Fibroblast of peridontal ligament (primary cell): Measurements from ENCODE around the gene PTPN23.
"Not testable (repeated sequence)": the region's sequence is repeated elsewhere in the genome, so short reads cannot be mapped to it uniquely, and the experiment has no call there.

Source experiments
- DNase-seq: peaks from one replicate; pipeline ENCODE4 v3.0.0-alpha.2; 2010; ENCODE audit errors: extremely low read depth

PTPN23 gene

DNA sequence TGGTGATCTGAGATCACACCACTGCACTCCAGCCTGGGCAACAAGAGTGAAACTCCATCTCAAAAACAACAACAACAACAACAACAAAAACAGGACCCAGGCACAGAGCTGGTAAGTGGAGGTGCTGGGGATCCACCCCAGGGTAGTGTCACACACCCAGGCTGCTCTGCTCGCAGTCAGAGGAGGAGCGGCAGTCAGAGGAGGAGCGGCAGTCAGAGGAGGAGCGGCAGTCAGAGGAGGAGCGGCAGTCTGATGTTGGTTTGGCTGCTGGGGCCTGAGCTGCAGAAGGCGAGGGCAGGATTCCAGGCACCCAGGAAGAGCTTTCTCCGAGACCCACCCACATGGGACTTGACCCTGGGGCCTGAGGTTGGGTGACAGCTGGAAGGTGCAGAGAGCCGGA is 10.8 kb upstream of the PTPN23 start:
- DNase-seq: not testable (repeated sequence)

DNA sequence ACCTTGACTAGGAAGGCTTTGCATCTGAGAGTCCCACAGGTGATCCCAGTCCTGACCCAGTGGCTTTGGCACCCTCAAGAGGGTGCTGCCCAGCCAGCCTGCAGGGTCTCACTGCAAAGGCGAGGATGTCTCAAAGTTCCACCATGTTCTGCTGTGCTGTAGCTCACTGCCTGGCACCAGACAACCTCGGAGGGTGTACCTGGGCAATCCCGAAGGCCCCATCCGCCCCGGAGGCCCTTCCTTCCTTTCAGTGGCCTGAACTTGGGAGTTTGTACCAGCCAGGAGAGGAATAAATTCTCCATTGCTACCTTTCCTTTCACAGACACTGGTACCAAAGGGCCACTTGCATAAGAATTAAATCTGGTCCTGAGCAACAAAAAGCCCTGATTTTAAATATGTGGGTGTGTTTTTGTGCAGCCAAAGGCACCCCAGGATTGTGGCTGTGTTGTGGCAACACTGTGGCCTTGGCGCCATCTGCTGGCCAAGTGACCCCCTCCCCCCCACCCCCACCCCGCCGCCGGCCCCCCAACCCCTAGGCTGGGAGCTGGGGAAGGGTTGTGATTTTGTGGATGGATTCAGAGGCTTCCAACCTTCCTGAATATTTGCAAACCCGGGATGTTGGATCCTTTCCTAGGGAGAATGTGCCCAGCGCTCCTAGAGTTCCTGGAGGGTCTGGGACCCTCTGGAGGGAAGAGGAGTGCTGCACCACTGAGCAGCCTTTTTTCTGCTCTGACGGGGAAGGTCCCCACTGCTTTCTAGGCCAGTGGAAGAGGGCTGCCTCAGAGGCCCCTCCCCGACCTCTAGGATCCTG is 9.7 kb upstream of the PTPN23 start:
- DNase-seq: no peak

DNA sequence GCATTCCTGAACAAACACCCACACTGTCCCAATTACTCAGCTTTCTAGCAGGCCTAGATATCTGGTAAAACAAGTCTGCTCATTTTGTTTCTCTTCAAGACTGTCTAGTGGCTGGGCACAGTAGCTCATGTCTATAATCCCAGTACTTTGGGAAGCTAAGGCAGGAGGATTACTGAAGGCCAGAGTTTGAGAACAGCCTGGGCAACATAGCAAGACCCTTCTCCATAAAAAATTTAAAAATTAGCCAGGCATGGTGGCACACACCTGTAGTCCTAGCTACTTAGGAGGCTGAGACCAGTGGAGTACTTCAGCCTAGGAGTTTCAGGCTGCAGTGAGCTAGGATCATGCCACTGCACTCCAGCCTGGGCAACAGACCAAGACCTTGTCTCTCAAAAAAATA is 6.2 kb upstream of the PTPN23 start:
- DNase-seq: no peak

DNA sequence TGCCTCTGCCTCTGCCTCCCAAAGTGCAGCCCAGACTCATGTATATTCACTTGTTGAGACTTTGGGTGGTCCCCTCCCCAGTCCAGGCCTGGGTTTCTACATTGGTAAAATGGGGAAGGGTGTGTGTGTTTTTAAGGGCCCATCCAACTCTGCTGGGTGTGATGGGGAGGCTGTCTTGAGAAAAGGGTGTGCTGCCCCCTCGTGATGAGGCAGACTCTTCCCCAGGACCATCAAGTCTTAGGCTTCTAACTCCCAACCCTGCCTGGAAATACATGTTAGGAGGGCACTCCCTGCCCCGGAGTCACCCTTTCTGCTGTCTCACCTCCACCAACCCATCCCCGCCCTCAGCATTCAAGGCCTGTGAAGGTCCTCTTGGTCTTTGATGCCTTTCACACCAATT is 4.4 kb upstream of the PTPN23 start:
- DNase-seq: no peak

DNA sequence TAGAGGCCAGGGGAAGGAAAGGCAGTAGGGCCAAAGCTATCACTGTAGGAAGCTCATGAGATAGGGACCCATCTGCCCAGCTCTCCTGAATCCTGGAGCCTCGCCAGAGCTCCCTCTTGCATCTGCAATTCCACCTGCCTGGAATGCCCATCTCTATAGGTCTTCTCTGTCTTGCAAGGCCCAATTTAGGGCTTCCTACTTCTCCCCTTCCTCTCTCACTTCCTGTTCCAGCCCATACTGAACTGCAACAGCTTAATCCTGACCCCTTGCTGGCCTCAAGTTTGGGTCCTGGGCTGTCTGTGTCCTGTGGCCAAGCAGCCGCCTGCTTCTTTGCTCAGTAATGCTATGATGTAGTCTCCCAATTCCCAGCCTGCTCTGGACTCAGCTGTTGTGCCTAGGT is 3.6 kb upstream of the PTPN23 start:
- no peak for DNase-seq

DNA sequence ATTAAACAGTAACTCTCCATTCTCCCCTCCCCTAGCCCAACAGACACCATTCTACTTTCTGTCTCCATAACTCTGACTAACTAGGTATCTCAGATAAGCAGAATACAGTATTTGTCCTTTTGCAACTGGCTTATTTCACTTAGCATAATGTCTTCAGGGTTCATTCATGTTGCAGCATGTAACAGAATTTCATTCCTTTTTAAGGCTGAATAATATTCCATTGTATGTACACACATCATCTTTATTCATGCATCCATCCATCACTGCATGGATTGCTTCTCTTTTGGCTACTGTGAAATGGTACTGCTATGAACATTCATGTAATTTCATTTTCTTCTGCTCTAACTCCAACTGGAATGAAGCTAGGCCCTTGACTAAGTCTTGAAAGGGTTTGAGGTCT is 2.0 kb upstream of the PTPN23 start:
- DNase-seq: no peak

DNA sequence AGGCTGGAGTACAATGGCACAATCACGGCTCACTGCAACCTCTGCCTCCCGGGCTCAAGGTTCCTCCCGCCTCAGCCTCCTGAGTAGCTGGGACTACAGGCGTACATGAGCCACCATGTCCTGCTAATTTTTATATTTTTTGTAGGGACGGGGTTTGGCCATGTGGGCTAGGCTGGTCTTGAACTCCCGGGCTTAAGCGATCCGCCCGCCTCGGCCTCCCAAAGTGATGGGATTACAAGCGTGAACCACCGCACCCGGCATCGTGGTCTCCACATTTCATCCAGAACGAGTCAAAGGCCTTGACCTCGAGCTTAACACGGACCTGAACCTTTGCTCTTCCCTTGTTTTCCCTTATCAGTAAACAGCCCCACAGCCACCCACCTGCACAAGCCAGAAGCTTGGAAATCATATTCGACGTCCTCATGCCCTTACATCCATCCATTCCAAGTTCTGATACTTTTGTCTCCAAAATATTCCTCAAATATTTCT is 1.4 kb upstream of the PTPN23 start:
- DNase-seq: no peak

DNA sequence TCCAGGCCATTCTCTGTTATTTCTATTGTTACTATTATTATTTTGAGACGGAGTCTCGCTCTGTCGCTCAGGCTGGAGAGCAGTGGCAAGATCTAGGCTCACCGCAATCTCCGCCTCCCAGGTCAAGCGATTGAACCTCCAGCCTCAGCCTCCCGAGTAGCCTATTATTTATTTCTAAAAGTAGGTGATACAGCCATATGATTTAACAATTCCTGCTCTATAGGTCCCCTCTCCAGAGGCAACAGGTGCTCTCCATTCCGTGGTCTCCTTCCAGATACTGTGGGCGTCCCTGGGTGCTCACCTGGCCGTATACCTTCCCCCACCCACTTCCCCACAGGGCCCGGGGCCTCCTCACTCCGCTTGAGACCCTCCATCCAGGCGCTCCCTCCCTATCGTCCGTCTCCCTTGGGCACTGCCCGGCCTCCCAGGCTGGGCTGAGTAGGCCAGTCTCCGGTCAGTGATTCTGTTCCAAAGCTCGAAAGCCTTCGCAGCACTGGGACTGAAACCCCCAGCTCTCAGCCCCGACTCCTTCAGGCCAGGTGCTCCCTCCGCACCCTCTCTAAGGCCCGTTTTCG is 708 bp upstream of the PTPN23 start:
- no peak for DNase-seq

DNA sequence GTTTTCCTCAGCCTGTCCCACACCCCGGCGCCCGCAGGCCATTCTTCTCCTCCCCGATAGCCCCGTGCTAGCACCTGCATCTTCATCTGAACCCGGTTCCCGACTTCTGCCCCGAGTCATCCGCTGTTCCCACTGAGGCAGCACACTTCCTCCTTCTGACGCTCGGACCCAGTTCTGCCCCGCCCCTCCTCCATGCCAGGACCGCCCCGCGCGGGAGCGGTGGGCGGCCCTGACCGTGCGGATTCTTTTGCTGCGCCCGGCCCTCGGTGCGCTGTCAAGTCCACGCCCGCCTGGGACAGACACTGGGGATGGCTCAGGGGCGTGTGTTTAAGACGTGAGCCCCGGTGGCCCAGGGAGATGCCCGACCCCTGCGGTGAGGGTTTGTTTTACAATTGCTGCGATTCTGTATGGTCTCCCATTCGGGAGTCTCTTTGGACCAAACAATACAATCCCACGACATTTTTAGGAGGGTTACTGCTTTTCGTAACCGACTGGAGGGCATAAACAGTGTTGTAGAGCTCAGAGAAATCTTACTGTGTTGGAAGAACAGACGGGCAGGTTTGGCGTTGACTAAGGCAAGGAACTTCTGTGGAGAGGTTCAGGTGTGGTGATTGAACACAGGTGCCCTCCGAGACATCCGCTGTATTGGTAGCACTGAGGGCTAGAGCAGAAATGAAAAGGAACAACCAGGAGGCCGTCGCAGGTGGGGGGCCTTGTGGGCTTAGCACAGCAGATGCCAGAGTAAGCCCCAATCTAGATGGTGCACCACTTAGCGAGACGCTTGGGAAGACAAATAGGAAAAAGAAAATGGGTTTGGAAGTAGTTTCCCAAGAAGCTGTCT is 716 bp downstream of the PTPN23 start:
- peak; percentile 77 for DNase-seq

DNA sequence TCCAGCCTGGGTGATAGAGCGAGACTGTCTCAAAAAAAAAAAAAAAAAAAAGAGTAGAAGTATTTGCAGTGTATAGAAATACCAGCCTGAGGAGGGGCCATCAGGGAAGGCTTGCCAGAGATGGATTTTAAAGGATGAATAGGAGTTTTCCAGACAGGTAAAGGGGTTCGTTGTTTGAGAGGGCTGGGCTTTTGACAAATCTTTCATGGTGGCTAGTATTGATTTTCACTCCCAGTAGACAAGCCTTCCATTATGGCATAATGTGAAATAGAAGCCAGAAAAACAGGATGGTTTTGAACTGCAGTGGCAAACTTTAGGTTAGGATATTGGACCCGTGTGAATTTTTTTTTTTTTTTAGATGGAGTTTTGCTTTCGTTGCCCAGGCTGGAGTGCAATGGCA is 3.6 kb downstream of the PTPN23 start:
- DNase-seq: no peak

DNA sequence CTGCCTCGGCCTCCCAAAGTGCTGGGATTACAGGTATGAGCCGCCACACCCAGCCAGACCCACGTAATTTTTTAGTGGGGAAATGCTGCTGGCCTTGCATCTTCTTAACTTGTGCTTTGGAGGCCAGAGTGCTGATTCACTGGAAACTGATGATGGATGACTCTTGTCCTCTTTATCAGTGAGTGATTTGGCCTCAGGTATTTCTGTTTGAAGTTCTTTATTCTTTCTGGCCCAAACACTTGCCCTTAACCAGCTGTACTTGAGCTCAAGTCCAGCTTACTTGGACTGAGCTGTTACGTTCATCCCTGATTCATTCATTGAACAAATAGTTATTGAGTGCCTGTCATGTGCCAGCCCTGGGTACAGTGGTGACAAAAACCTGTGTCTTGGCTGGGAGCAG is 4.2 kb downstream of the PTPN23 start:
- DNase-seq: no peak

DNA sequence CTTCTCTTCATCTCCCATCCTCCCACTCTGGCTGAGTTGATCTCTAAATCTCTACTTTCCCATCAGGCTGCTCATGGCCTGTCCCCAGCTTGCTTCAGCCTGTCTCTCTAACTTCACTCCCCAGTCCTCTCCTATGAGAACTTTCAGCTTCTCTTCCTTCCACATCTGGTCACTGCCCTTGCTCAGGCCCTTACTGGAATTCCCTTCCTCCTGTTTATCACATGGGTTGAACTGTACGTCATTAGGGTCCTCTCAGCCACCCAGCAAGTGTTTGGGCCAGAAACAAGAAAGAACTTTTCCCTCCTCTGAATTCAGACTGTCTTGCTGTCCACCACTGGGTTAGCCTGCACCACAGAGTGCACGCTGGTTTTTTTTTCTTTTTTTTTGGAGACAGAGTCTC is 5.0 kb downstream of the PTPN23 start:
- no peak for DNase-seq

DNA sequence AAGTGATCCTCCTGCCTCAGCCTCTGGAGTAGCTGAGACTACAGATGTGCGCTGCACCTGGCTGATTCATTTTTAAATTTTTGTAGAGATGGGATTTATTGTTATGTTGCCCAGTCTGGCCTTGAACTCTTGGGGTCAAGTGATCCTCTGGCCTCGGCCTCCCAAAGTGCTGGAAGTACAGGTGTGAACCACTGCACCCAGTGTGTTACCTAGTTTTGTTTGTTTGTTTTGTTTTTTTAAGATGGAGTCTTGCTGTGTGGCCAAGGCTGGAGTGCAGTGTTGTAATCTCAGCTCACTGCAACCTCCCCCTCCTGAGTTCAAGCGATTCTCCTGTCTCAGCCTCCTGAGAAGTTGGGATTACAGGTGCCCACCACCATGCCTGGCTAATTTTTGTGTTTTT is 12.1 kb downstream of the PTPN23 start:
- no peak for DNase-seq

DNA sequence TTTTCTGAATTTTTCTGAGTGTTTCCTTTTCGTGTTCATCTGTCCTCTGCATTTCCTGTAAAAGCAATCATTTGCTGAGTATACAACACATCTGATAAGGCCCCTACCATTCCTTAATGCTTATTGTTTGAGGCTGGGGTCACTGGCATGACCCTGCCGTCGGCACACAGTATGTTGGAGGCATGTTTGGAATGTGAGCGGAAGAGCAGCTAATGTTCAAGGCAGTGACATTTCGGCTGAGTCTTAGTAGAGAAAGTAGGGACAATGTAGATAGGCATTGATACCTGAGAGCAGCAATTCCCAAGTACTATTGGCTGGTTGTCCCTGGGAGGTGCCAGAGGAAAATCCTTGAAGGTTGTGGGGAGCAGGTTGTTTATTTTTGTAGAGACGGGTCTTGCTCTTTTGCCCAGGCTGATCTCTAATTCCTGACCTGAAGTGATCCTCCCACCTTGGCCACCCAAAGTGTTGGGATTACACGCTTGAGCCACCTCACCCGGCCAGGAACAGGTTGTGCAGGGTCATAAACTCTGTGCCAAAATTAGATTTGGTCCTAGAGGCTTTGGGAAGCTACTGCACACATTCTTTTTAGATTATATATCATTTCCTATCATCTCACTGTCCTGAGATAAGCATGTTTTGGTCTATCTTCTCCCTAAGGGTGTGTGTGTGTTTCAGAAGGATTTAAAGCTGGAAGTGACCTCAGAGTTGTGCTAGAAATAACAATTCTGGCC is 13.5 kb downstream of the PTPN23 start:
- DNase-seq: no peak

DNA sequence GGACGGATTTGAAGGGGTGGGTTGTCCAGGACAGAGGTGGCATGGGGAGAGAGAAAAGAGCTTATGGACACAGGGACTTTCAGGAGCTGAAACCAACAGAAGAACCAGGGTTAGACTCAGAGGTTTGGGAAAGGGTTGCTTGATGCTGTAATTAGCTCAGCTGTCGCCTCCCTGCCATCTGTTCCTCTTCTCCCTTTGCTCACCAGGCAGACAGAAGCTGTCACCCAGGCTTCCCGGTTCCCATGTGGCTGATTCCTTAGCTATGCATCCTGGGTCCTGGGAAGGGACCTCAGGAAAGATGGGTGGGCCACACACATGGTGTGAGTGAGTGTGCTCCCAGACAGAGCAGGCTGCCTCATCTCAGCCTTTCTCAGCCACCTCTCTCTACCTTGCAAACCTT is 14.1 kb downstream of the PTPN23 start:
- DNase-seq: no peak

DNA sequence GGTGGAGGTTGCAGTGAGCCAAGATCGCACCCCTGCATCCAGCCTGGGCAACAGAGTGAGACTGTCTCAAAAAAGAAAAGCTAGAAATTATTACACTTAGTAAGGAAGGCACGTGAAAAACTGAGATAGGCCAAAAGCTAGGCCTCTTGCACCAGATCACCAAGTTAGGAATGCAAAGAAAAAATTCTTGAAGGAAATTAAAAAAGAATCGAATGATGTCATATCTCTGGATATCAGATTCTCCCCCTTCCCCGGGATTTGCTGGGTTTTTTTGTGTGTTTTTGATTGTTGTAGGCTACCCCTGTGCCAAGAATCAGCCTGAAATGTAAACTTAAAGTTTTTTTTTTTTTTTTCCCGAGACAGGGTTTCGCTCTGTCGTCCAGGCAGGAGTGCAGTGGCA is 17.4 kb downstream of the PTPN23 start:
- DNase-seq: peak; percentile 86

DNA sequence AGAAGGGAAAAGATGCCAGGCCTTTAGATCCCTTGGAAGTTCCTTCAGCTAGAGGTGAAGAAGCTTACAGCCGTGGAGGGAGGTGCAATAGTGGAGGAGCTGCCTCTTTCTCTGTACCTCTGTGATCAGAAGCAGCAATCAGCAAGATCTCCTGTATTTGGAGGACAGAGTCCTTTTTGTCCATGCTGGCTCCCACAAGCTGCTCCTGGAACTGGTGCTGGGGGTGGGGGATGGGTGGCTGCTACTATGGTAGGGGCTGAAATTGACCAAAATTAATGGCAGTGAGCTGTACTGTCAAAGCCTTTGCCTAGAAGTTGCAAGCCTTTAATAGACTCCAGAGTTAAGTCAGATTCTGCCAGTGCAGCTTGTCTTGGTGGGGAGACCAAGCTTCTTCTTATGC is 18.2 kb downstream of the PTPN23 start:
- DNase-seq: no peak

DNA sequence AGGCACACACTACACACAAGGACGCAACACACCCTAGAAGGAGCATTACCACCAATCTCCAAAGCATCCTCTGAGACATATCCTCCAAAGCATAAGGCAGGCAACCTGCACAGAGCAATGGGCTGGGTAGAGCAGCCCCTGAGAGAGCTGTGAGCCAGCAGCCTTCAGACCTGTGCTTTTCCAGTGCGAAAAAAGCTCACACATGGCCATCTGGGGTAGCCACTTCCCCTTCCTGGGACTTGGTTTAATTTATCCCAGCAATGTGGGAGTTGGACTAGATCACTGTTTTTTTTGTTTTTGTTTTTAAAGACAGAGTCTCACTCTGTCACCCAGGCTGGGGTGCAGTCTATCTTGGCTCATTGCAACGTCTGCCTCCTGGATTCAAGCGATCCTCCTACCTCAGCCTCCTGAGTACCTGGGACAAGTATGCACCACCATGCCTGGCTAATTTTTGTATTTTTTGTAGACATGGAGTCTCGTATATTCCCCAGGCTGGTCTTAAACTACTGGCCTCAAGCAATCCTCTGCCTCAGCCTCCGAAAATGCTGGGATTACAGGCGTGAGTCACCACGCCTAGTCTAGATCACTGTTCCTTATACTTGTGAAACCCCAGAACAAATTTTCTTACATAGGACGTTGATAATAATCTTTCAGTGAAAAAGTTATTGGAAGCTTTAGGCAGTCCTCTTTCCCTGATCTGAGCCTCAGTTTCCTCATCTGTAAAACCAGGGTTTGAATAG is 18.9 kb downstream of the PTPN23 start:
- peak; percentile 18 for DNase-seq

DNA sequence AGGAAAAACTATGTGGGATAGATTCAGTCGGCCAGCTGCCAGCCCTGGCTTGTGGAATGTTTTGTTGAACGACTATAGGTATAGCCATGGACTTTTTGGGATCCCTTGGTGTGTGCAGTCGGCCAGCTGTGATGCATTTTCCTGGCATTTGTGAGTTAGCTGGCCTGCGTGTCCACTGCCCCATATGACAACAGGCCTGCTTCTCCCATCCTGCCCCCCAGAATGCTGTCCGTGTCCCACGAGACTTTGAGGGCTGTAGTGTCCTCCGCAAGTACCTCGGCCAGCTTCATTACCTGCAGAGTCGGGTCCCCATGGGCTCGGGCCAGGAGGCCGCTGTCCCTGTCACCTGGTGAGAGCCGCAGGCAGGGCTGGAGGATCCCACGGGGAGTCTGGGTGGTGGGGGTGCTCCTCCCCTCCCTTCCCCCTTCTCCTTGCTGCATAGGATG is 23.6 kb downstream of the PTPN23 start:
- DNase-seq: no peak

DNA sequence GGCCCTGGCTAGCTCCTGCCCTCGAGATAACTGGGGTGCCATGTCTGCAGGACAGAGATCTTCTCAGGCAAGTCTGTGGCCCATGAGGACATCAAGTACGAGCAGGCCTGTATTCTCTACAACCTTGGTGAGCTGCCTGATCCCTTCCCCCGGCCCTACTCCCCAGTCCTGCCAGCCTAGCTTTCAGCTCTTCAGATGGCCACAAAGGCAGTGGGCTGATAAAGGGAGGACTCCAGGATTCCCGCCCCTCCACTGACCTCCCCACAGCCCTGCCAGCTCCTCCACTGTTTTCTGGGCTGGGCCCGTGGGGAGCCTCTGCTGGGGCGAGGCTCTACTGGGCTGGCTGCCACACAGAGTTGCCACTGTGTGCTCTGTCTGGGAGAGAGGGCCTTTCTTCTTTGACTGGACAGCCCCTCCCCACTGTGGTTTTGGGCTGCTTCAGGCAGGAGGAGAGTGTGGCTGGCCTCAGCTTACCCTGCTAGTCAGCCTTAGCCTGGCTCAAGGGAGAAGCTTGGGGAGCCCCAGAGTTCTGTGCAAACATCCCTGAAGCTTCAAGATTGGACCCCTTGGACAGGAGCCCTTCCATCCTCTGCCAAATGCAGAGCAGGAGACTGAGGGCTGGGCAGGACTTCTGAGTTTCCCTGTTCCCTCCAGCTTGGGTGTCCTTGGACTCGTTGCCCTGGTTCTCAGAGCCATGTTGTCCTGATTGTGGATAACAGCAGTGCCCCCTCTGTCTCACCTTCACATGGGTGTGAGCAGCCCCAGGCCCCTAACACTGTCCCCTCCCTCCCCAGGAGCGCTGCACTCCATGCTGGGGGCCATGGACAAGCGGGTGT is 24.4 kb downstream of the PTPN23 start:
- DNase-seq: peak; percentile 71
